GM18520 (cell line): ENCODE data around the gene TRIM72.
"Not testable (repeated sequence)": the region's sequence is repeated elsewhere in the genome, so short reads cannot be mapped to it uniquely, and the experiment has no call there.

Source experiments
- ATAC-seq: cut with Tn5 transposase; IDR thresholded peaks from one replicate; pipeline ENCODE4 v1.9.1; 2021; ENCODE audit not compliant: unreplicated experiment

TRIM72 gene

DNA sequence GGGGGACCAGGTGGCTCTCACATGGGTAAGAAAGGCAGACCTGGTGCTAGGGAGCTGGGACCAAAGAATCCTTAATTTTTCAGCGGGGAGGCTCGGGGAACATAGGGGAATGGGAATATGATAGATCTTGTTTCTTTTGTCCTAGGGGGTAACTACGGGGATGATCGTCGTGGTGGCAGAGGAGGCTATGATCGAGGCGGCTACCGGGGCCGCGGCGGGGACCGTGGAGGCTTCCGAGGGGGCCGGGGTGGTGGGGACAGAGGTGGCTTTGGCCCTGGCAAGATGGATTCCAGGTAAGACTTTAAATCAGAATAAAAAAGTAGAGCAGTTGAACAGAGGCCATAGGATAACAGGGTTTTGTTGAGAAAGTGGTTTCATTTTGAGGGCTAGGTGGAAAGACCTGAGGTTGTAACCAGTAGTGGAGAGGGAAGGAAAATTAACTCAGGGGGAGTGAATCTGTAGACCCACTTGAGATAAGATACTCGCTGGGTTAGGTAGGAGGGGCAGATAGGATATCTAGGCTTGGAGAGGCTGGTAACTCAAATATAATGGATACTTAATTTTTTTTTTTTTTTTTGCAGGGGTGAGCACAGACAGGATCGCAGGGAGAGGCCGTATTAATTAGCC, 23.0 kb upstream of the TRIM72 start:
- no peak for ATAC-seq

DNA sequence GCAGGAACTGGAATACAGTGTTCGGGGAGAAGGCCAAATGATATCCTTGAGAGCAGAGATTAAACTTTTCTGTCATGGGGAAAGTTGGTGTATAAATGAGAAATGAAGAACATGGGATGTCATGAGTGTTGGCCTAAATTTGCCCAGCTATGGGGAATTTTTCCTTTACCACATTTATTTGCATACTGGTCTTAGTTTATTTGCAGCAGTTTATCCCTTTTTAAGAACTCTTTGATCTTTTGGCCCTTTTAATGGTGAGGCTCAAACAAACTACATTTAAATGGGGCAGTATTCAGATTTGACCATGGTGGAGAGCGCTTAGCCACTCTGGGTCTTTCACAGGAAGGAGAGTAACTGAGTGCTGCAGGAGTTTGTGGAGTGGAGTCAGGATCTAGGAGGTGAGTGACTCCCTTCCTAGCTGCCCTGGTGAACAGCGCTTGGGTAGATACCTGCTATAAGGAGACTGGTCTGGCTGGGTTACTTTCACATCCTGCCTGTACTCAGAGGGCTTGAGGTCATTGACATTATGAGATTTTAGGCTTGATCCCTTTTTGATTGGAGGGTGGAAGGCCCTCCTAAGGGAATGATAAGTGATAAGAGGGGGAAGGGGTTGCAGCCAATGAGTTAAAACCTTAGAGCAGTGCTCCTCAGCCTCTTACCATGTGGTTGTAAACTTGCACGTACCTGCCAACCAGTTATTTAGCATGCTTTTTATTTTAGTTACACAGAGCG, 22.1 kb upstream of the TRIM72 start:
- ATAC-seq: no peak

DNA sequence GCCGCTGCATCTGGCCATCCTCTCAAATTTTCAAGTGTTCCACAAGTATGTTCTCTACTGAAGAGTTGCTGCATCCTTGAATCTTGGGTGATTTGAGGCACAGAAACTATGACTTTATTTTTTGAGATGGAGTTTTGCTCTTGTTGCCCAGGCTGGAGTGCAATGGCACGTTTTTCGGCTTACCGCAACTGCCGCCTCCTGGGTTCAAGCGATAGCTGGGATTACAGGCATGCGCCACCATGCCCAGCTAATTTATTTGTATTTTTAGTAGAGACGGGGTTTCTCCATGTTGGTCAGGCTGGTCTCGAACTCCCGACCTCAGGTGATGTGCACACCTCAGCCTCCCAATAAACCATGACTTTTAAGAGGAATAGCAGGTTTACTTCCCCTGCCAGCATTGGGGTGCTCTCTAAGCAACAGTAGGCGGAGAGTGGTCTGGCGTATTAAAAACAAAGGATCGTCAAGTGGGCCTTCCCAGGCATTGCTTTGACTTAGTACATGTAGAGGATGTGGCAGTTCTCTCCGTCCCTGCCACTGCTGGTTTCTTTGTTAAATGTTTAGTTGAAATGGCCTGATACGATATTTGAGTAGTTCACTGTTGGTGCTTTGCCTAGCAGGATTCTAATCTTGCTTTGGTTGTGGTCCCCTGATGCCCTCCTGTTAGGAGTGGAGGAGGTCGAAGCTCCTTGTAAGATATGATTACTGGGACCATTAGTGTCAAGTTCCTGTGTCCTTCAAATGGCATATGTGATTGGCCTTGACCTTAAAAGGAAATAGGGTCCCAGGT, 20.9 kb upstream of the TRIM72 start:
- ATAC-seq: no peak

DNA sequence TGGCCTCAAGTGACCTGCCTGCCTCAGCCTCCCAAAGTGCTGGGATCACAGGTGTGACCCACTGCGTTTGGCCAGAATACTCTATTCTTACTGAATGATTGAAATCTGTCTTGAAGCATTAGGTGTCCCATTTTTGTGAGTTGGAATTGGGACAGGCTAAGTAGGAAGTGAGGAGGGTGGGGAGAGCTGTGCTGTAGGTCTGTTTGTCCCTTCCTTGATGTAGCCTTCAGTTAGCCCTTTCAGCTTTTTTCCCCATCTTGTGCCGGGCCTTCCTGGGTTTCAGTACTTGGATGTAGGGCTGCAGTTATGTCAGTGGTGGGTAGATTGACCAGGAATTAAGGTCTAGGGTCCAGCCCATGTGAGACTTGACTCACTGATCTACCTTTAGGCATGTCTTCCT, 20.0 kb upstream of the TRIM72 start:
- no peak for ATAC-seq

DNA sequence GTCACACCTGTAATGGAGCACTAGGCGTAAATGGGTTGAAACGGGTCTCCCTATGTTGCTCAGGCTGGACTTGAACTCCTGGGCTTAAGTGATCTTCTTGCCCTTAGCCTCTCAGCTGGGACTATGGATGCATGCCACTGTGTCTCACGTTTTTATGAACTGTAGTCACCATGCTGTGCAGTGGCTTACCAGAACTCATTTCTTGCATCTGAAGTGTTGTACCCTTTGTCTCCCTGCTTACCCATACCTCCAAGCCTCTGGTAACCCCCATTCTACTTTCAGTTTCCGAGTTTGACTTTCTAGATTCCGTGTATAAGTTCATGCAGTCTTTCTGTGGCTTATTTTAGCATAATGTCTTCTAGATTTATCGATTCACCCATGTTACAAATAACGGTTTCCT, 19.0 kb upstream of the TRIM72 start:
- ATAC-seq: no peak

DNA sequence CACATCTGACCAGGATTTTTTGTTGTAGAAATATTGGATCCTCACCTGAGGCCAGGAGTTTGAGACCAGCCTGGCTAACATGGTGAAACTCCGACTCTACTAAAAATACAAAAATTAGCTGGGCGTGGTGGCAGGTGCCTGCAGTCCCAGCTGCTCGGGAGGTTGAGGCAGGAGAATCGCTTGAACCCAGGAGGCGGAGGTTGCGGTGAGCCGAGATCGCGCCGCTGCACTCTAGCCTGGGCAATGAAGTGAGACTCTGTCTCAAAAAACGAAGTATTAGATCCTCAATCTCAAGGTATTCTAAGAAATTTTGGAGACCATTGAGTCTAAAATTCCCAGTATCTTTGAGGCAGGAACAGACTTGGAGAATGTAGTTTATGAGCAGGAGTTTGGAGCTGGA, 18.1 kb upstream of the TRIM72 start:
- ATAC-seq: not testable (repeated sequence)

DNA sequence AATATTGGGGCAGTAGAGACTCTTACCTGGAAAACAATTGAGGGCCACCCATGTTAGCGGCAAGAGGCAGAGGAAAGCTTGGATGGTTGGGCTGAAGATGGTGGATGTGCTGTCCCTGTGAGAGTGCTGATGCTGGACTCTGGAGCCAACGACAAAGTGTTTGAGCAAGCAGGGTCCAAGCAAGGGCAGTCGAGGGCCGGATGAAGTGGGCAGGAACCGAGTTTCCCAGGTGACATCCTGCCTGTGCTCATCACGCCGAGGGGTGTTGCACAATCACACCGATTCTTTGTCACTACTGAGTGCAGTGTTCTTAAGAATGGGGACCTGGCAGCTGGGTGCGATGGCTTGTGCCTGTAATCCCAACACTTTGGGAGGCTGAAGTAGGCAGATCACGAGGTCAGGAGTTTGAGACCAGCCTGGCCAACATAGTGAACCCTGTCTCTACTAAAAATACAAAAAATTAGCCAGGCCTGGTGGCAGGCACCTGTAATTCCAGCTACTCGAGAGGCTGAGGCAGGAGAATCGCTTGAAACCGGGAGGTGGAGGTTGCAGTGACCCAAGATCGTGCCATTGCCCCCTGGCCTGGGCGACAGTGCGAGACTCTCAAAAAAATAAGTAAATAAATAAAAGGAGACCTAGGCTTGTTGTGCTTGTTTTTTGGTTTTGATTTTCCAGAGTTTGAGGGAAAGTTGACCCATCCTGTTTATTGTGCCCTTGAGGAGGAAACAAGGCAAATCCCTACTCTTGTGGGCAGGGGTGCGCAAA, 17.4 kb upstream of the TRIM72 start:
- ATAC-seq: no peak

DNA sequence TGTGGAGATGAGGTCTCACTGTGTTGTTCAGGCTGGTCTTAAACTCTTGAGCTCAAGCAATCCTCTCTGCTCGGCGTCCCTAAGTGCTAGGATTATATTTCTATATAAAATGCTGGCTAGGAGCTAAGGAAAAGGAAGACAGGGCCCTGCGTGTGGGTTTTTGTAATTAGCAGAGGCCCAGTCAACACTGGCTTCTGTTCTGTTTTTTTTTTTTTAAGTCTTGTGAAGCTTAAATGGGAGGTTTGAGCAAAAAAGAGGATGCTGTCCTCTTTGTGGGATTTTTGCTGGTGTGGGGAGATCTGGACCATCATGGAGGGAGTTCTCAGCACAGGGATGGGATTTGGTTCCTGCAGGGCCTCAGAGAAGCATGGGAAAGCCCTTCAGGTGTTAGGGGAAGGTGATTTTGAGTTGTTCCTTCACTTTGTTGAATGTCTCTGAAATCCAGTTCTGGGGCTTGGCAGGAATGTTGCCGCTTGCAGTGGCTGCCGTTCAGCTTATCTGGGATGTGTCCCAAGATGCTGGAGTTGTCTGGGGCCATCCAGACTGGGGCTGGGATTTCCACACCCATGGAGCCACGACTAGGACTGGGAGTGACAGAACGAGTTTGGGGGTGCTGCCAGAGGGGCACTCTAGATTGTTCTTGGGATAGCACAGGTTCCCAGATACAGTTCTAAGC, 15.6 kb upstream of the TRIM72 start:
- no peak for ATAC-seq

DNA sequence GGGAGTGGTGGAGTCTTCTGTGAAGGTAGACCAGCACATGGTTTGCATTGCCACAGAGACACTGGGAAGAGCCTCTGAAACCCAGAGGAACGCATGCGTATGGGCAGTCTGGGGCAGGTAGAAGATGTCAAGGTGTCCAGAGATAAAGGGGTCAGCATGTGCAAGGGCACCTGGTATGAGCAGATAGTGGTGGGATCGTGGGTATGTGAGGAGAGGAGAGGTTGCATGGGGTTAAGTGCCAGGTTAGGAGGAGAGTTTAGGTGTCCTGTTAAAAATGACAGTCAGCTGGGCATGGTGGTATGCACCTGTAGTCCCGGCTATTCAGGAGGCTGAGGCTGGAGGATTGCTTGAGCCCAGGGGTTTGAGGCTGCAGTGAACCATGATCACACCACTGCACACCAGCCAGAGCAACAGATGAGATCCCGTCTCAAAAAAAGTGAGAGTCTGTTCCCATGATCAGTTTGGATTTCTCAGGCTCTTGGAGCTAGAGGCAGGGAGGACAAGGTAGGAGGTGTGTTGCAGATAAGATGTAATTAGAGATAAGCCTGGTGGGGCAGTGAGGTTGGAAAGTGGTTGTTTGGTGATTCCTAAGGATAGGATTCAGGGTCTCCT, 14.4 kb upstream of the TRIM72 start:
- ATAC-seq: no peak

DNA sequence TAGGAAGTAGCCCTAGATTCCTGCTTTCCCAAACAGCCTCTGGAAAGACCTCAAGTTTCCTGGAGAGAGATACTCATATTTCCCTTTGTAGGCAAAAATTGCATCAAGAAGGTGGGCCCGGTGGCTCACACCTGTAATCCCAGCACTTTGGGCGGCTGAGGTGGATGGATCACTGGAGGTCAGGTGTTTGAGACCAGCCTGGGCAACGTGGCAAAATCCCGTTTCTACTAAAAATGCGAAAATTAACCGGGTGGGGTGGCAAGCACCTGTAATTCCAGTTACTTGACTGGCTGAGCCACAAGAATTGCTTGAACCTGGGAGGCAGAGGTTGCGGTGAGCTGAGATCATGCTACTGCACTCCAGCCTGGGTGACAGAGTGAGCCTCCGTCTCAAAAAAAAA, 13.8 kb upstream of the TRIM72 start:
- not testable (repeated sequence) for ATAC-seq

DNA sequence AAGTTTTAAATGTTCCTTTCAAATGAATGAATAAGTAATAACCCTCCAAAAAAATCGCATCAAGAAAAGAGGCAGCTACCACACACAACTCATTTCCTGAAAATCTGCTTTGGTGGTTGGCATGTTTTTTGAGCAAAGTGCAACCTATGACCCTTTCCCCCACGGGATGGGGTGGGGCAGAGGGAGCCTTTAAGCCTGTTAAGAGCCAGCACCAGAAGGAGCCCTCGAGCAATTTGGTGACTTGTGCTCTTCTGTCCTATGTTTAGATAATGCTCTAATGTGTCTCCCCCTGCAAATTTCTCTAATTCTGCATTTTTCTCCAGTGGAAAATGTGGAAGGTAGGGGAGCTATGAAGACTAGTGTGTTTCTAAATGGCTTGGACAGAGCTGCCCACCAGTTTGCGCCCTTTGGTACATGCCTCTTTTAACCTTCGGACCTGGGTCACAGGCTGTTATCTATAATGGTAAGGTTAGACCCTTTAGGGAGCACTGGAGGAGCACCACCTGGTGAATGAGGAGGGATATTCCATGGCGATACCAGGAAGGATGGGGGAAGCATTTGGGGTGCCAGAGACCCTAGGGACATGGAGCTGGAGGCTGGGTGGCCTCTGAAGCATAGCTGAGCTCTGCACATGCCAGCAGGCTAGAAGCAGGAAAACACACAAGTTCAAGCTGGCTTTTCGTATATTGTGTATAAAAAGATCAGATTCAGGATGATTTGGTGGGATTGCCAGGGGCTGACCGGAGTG, 12.9 kb upstream of the TRIM72 start:
- ATAC-seq: no peak

DNA sequence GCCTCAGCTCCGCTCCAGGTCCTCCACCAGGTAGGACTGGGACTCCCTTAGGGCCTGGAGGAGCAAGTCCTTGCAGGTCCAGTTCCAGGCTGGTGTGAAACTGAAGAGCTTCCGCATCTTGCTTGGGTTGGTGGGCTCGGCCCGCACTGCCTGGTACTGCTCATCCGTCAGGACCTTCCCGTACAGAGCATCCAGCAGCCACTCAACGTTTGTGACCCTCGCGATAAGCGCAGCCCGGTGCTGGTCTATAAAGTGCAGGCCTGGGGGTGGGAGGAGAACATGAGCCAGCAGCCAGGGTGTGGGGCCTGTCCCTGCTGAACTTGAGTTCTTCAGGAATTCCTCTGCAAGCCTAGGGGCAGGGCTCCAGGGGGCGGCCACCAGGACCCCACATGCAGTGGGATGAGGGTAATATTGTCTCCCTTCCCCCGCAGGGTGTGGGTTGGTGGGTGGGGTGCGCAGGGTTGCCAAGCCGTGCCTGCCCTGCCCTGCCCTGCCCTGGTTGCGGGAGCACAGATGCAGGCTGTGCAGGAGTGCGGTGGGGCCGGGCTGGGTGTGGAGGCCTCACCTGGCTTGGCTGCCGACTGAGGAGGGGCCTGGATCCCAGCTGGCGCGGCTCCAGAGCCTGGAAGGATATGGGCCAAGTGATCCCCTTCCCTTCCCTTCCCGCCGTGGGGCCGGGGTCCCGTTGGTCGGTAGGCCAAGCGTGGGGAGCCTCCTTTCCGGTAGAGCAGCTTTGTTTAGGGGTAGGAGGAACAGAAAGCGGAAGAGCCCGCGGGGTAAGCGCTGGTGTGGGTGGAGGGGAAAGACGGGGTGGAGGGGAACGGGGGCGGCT, 12.1 kb upstream of the TRIM72 start:
- ATAC-seq: no peak

DNA sequence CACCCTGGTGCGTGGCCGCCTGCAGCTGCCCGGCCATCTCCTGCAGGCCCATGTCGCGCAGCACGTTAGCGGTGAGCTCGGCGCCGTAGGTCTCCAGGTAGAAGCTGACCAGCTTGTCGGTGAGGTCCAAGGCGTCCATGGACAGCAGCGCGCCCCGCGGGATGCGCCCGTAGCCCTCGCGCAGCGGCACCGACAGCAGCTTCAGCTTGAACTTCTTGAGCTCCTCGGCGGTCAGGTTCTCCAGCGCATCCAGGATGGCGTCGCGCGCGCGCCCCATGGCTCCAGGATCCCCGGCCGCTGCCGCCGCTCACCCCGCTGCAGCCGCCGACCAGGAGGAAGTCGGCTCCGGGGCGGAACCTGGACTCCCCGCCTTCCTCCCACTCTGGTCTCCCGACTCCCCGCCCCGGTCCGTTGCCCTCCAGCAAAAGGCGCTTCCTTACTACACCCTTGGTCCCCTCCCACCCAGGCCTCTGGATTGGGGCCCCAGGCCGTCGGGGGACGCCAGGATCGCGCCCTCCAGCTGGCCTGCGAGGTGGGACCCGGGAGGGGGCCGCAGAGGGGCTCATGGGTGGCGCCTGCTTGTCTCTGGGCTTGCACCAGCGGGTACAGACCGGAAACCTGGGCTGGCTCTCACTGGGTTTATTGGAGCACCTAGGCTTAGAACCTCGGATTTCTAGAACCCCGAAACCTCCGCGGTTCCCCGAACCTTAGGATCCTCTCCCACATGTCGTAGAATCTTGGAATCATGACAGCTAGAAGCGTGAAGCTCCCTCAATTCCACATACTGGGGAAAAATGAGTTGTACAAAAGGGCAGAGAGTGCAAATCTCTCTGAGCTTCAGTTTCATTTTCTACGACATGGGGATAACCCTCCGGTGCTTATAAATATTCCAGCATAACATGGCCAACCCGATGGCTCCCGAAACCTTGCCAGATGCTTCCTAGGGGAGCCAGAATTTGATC, 11.2 kb upstream of the TRIM72 start, which contains the start of gene PYCARD:
Gene PYCARD (minus strand): TSS at position 347 of the 962 bp plus-strand sequence. CDS start 70 bp downstream, at position 277.
- ATAC-seq: no peak

DNA sequence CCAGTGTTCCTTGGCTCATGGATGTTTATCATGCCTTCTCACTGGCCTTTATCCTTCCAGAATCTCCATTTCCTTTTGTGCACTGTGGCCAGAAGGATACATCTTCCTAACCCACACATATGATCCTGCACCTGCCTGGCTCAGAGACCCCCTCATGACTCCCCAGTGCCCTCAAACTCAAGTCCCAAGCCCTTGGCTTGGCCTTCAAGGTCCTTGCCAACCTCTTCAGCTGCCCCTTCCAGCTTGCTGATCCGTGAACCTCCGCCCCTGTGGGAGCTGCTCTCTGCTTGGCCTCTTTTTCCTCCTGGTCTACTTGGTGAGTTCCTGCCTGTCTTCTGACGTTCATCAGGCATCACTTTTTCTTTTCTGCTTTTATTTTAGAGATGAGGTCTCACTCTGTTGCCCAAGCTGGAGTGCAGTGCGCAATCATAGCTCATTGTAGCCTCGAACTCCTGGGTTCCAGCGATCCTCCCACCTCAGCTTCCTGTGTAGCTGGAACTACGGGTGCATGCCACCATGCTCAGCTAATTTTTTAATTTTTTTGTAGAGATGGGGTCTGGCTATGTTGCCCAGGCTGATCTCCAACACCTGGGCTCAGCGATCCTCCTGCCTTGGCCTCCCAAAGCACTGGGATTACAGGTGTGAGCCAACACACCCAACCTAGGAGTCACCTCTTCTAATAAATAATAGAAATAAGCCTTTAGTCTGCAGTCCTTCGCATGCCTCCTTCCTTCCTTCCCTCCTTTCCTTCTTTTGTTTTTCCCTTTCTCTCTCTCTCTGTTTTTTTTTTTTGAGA, 8.8 kb upstream of the TRIM72 start:
- ATAC-seq: no peak

DNA sequence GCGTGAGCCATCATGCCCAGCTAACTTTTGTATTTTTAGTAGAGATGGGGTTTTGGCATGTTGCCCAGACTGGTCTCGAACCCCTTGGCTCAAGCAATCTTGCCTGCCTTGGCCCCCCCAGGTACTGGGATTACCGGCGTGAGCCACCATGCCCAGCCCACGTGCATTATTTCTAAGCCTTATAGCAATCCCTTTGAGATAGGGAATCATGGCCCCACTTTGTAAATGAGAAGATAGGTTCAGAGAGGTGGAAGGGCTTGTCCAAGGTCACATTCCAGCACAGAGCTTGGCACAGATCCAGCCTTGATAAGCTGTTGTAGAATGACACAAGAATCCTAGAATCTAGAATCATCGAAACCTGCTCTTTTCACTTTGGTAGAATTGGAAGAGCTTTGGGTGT, 7.1 kb upstream of the TRIM72 start:
- no peak for ATAC-seq

DNA sequence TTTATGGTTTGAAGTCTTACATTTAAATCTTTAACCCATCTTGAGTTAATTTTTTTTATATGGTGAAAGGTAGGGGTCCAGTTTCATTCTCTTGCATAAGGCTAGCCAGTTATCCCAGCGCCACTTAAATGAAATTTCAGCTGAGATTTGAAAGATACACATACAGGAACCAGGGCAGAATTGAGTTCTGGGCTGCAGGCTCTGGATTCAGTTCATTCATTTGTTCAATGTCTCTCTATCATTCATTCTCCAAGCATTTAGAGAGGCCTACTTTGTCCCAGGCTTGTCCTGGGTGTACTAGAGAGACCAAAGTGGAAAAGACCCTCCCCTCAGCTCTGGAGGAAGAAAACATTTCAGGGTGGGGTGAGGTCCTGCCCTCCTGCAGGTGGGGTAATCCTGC, 577 bp upstream of the TRIM72 start:
- no peak for ATAC-seq
